ENCODE results near the gene SLC1A3. TPM values are rescaled to one million over a fixed set of nuclear protein-coding genes. Genes with fewer than 3 reads are reported as not detected.

SLC1A3 gene
- total RNA-seq, 4 donors from 2014 or later, result 9.3 to 17.0 (median 15.4) TPM

DNA sequence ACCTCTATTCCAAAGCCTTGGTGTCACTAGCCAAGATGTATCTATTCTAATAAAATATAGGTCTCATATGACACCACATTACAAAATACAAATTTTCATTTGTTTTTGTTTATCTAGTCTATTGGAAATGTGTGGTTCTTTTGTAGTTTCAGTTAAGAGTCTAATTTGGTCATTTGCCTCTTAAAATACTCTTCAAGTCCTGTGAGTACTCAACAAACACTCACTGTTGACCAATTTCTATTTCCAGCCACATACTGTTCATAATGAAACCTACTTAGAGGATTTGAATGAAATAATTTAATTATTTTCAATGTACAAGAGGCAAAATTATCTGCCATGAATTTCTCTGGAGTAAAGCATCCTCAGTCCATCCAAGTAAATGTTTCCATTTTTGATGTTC is 40.6 kb downstream of the SLC1A3 start:
- no peaks in the 10 kb centered on the region for H3K9me3 ChIP-seq
- no peak overlapping the region for H3K27ac ChIP-seq
- H3K4me3 ChIP-seq (replicated peaks in 1 of 3), result no peak overlapping the region
- no peaks in the 10 kb centered on the region for H3K36me3 ChIP-seq
- no peaks in the 10 kb centered on the region for H3K4me1 ChIP-seq
- no peak for DNase-seq
- intact Hi-C loops (cut with DNase I), result no loop called here
- no peaks in the 10 kb centered on the region for H3K27me3 ChIP-seq
- TF ChIP-seq, protein P1, sequence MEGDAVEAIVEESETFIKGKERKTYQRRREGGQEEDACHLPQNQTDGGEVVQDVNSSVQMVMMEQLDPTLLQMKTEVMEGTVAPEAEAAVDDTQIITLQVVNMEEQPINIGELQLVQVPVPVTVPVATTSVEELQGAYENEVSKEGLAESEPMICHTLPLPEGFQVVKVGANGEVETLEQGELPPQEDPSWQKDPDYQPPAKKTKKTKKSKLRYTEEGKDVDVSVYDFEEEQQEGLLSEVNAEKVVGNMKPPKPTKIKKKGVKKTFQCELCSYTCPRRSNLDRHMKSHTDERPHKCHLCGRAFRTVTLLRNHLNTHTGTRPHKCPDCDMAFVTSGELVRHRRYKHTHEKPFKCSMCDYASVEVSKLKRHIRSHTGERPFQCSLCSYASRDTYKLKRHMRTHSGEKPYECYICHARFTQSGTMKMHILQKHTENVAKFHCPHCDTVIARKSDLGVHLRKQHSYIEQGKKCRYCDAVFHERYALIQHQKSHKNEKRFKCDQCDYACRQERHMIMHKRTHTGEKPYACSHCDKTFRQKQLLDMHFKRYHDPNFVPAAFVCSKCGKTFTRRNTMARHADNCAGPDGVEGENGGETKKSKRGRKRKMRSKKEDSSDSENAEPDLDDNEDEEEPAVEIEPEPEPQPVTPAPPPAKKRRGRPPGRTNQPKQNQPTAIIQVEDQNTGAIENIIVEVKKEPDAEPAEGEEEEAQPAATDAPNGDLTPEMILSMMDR (IDR thresholded peaks at IDR 0.05), result no peak
- no peak for TF ChIP-seq POLR2A (IDR thresholded peaks at IDR 0.05)

- no peaks in the 10 kb centered on the region for H3K36me3 ChIP-seq
- DNase-seq, result no peak
- H3K9me3 ChIP-seq, result no peaks in the 10 kb centered on the region
- TF ChIP-seq, protein P1 (IDR thresholded peaks at IDR 0.05), result no peak
- no peak for TF ChIP-seq POLR2A (IDR thresholded peaks at IDR 0.05)
- no peaks in the 10 kb centered on the region for H3K4me1 ChIP-seq
- intact Hi-C loops (cut with DNase I), result no loop called here
- WGBS, 2 donors, result 87 to 88% methylated on average over 3 of the region's 3 CpGs
- no peak overlapping the region for H3K27ac ChIP-seq
- H3K4me3 ChIP-seq (replicated peaks in 1 of 3), result no peak overlapping the region
- no peaks in the 10 kb centered on the region for H3K27me3 ChIP-seq
Observed at GRCh38 chr5:36648426-36648825, 42.0 kb downstream of the SLC1A3 start.

GRCh38 chr5:36651761-36652685 is 45.6 kb downstream of the SLC1A3 start:
- H3K27me3 ChIP-seq, result no peaks in the 10 kb centered on the region
- intact Hi-C loops (cut with DNase I), result no loop called here
- 65 to 71% methylated on average over 9 of the region's 9 CpGs for WGBS, 2 donors
- no peaks in the 10 kb centered on the region for H3K9me3 ChIP-seq
- DNase-seq, result no peak
- no peak for TF ChIP-seq POLR2A (IDR thresholded peaks at IDR 0.05)
- TF ChIP-seq, protein P1 (IDR thresholded peaks at IDR 0.05), result no peak
- no peak overlapping the region for H3K4me3 ChIP-seq (replicated peaks in 1 of 3)
- peaks cover 0 to 13% of the 10 kb centered on the region in 2 donors for H3K4me1 ChIP-seq
- no peaks in the 10 kb centered on the region for H3K36me3 ChIP-seq
- no peak overlapping the region for H3K27ac ChIP-seq

DNA sequence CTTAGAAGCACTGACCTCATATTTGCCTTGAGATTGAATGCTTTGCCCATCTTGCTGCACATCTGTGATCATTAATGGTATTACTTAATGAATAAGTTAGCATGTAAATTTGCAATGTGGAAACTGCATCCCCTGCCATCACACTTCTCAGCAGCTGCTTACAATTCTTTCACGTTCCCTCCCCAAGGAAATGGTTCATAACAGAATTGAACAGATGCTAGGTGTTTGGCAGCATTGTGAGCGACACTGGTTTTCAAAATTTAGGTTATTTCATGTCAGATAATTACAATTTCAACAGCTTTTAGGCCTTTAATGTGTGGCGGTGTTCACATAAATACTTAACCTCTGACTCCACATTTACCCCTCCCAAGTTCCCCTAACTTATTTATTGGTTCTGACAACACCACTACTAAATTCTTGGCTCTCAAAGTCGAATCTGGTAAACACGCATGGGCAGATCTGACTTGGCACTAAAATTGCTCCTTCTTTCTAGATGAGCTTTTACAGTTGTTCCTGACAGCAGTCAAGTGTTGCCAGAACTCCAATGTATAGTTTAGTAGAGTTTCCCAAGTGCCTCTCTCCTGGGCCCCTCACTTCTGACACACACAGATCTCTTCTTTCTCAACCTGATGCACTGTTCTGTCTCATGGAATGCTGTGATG is 46.8 kb downstream of the SLC1A3 start:
- peaks cover 10 to 24% of the 10 kb centered on the region in 2 donors for H3K4me1 ChIP-seq
- TF ChIP-seq POLR2A (IDR thresholded peaks at IDR 0.05), result no peak
- TF ChIP-seq, protein P1 (IDR thresholded peaks at IDR 0.05), result no peak
- WGBS, 2 donors, result 68 to 70% methylated on average over 5 of the region's 5 CpGs
- H3K27ac ChIP-seq, result no peak overlapping the region
- no peaks in the 10 kb centered on the region for H3K9me3 ChIP-seq
- no peaks in the 10 kb centered on the region for H3K27me3 ChIP-seq
- no peak overlapping the region for H3K4me3 ChIP-seq (replicated peaks in 1 of 3)
- no peaks in the 10 kb centered on the region for H3K36me3 ChIP-seq
- no peak for DNase-seq
- intact Hi-C loops (cut with DNase I), result no loop called here

- no peaks in the 10 kb centered on the region for H3K36me3 ChIP-seq
- TF ChIP-seq, protein P1 (IDR thresholded peaks at IDR 0.05), result no peak
- TF ChIP-seq POLR2A (IDR thresholded peaks at IDR 0.05), result no peak
- no peaks in the 10 kb centered on the region for H3K27me3 ChIP-seq
- intact Hi-C loops (cut with DNase I), result no loop called here
- WGBS, 2 donors, result 84 to 96% methylated on average over 3 of the region's 3 CpGs
- DNase-seq, result no peak
- H3K9me3 ChIP-seq, result no peaks in the 10 kb centered on the region
- H3K4me3 ChIP-seq (replicated peaks in 1 of 3), result no peak overlapping the region
- H3K4me1 ChIP-seq, result peaks cover 10 to 25% of the 10 kb centered on the region in 2 donors
- H3K27ac ChIP-seq, result no peak overlapping the region
Observed at GRCh38 chr5:36654564-36654963, 48.2 kb downstream of the SLC1A3 start.

Data from thyroid gland (tissue), 4 donors.